Adrenal gland (tissue), 5 donors: ENCODE measurements around the gene SCAMP2.

Experiments used
- CTCF ChIP-seq, 6 experiments: fragments of 450-650 bp in 4 of 6; fragments of 200-600 bp in 2 of 6; sonication (generic) in 1 of 6; IDR thresholded peaks; 1 replicate in 5 of 6; 2 replicates in 1 of 6; pipeline versions ENCODE4 v1.5.1 to v1.8.0; 2016 to 2021; ENCODE audit warnings: antibody characterized with exemption in 6 of 6, mild to moderate bottlenecking in 2 of 6, moderate library complexity in 1 of 6
- POLR2A ChIP-seq, 2 donors: fragments of 450-650 bp; IDR thresholded peaks; one replicate each; pipeline ENCODE4 v1.6.1; 2017; ENCODE audit warnings: antibody characterized with exemption in 2 of 2, mild to moderate bottlenecking in 2 of 2, moderate library complexity in 1 of 2
- donor health status: DM: no; HTN: no; CAD: no.

- TF ChIP-seq CTCF (IDR thresholded peaks at IDR 0.05) (no peak), POLR2A (IDR thresholded peaks at IDR 0.05) (no peak)
These were observed 72.5 kb downstream of the SCAMP2 start for GRCh38 chr15:74800559-74801094.
